Measurements from ENCODE around the gene BABAM2. TPM values are rescaled to one million over a fixed set of nuclear protein-coding genes. Genes with fewer than 3 reads are reported as not detected.

Gene BABAM2
- total RNA-seq, 1 experiment from 2014 or later = 27.1 TPM

DNA sequence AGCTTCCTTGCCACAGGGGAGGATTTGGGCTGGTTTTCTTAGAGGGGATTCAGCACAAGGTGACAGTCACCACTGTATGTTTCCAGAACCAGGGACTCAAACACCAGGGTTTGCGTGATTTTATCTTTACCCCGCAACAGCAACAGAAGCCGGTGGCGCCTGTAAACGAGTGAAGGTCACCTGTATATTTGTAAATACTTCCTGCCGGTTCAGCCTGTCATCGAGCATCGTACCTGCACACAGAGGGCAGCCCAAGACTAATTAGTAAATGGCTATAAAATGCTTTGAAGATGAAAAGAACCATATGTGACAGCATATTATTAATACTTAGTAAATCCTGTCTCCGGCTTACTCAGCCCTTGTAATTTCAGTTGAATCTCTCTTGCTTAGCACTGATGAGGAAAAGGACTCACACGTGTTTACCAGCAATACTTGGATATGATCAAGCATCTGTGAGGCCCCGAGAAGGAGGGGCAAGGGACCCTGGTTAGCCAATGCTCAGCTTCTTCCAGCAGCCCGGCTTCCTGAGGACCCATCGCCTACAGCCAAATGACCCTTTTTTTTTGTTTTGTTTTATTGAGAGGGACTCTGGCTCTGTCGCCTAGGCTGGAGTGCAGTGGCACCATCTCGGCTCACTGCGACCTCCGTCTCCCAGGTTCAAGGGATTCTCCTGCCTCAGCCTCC, 450.8 kb downstream of the BABAM2 start:
- peaks cover 28 to 43% of the 10 kb centered on the region in 2 experiments for H3K4me1 Mint-ChIP-seq

More for the DNA sequence above, 450.8 kb downstream of the BABAM2 start:
- H3K79me1 ChIP-seq (ENCODE audit: insufficient read depth, low read depth, low read length, poor library complexity, severe bottlenecking) = no peaks in the 10 kb centered on the region
- no peak overlapping the region for H3K56ac ChIP-seq (ENCODE audit: insufficient read length, low read depth, low read length)
- no peak overlapping the region for H2BK120ac ChIP-seq (ENCODE audit: low read depth, low read length, poor library complexity, severe bottlenecking)
- no peak overlapping the region for H3T11ph ChIP-seq (ENCODE audit: low read length)
- H4K20me1 ChIP-seq (ENCODE audit: control insufficient read depth, insufficient read depth, insufficient read length) = no peaks in the 10 kb centered on the region
- no peak overlapping the region for H2BK12ac ChIP-seq (ENCODE audit: insufficient read length, low read depth, low read length)
- H3K4me2 ChIP-seq (ENCODE audit: insufficient read depth, insufficient read length, low read length) = no peak overlapping the region
- no peak overlapping the region for H3K14ac ChIP-seq (ENCODE audit: insufficient read depth, low read length)
- WGBS (ENCODE audit: extremely low coverage, insufficient read length, low lambda C conversion rate) = no CpG with 5 or more reads among the region's 17 CpGs
- no peak overlapping the region for H2BK15ac ChIP-seq (ENCODE audit: low read depth, low read length)
- H3K4me1 ChIP-seq (ENCODE audit: insufficient read depth, low read length) = no peaks in the 10 kb centered on the region
- no peak overlapping the region for H4K5ac ChIP-seq (ENCODE audit: insufficient read length, low read depth, low read length)
- no peak for DNase-seq
- no peak overlapping the region for H4K91ac ChIP-seq (ENCODE audit: insufficient read length, low read depth, low read length)
- no peaks in the 10 kb centered on the region for H3K9me3 Mint-ChIP-seq
- TF ChIP-seq, protein P1, sequence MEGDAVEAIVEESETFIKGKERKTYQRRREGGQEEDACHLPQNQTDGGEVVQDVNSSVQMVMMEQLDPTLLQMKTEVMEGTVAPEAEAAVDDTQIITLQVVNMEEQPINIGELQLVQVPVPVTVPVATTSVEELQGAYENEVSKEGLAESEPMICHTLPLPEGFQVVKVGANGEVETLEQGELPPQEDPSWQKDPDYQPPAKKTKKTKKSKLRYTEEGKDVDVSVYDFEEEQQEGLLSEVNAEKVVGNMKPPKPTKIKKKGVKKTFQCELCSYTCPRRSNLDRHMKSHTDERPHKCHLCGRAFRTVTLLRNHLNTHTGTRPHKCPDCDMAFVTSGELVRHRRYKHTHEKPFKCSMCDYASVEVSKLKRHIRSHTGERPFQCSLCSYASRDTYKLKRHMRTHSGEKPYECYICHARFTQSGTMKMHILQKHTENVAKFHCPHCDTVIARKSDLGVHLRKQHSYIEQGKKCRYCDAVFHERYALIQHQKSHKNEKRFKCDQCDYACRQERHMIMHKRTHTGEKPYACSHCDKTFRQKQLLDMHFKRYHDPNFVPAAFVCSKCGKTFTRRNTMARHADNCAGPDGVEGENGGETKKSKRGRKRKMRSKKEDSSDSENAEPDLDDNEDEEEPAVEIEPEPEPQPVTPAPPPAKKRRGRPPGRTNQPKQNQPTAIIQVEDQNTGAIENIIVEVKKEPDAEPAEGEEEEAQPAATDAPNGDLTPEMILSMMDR (conservative IDR thresholded peaks at IDR 0.05) = no peak
- H3K9ac ChIP-seq (ENCODE audit: extremely low read depth, insufficient read length, low read length) = no peak overlapping the region
- no peaks in the 10 kb centered on the region for H3K36me3 Mint-ChIP-seq (ENCODE audit: insufficient read depth in 1 of 3, low read depth in 3 of 3)
- no peak overlapping the region for H2AK5ac ChIP-seq (ENCODE audit: insufficient read length, low read length)
- H2BK20ac ChIP-seq (ENCODE audit: low read depth, low read length, poor library complexity, severe bottlenecking) = no peak overlapping the region
- no peak overlapping the region for H2AFZ ChIP-seq (ENCODE audit: low read length)
- H3K23me2 ChIP-seq (ENCODE audit: insufficient read length, low read depth, low read length, poor library complexity, severe bottlenecking) = no peaks in the 10 kb centered on the region
- H3K27me3 Mint-ChIP-seq (ENCODE audit: low read depth) = no peaks in the 10 kb centered on the region
- H3K23ac ChIP-seq (ENCODE audit: insufficient read length, low read depth, low read length) = no peak overlapping the region
- no peak overlapping the region for H3K4ac ChIP-seq (ENCODE audit: low read depth, low read length)
- no peak overlapping the region for H3K4me3 Mint-ChIP-seq
- H4K8ac ChIP-seq (replicated peaks; ENCODE audit: insufficient read length, low read depth, low read length) = no peak overlapping the region
- H3K18ac ChIP-seq (ENCODE audit: insufficient read length, low read depth, low read length) = no peak overlapping the region
- H2BK5ac ChIP-seq (ENCODE audit: insufficient read length, low read length) = no peak overlapping the region
- H3K27ac ChIP-seq (ENCODE audit: insufficient read length, low read depth, low read length) = no peak overlapping the region
- no peaks in the 10 kb centered on the region for H3K9me3 ChIP-seq (ENCODE audit: control insufficient read depth, low read depth, low read length)
- no peak overlapping the region for H3K27ac Mint-ChIP-seq
- H3K27me3 ChIP-seq (ENCODE audit: insufficient read depth, low read length) = no peaks in the 10 kb centered on the region
- H3K79me2 ChIP-seq (ENCODE audit: insufficient read depth, low read length) = no peaks in the 10 kb centered on the region

Data from H9 (cell line).